Activated CD8-positive, alpha-beta T cell treated with anti-CD3 and anti-CD28 coated beads for 36 hours (primary cell): ENCODE data around the gene SIM2. TPM values are rescaled to one million over a fixed set of nuclear protein-coding genes. Genes with fewer than 3 reads are reported as not detected.

ENCODE experiments used
- ATAC-seq: fragments of 200-7000 bp; cut with Tn5 transposase; one replicate; pipeline ENCODE4 v1.10.0; 2021; ENCODE audit warnings: mild to moderate bottlenecking, moderate library complexity
- CTCF ChIA-PET: fragments of 350-600 bp; sonication (Branson Sonifier 250); formaldehyde crosslinking; loops from one replicate; lab custom pipeline; 2021; ENCODE audit warnings: antibody characterized with exemption; lab: Charles Lee
- POLR2A ChIA-PET: fragments of 350-600 bp; sonication (Branson Sonifier 250); formaldehyde crosslinking; loops from one replicate; lab custom pipeline; 2021; ENCODE audit warnings: antibody characterized with exemption; lab: Charles Lee
- DNase-seq: peaks from one replicate; pipeline ENCODE4 v3.0.0-alpha.2; 2020
- H3K27ac Mint-ChIP-seq: one replicate; pipeline ENCODE4 v1.8.0; 2021; ENCODE audit warnings: mild to moderate bottlenecking, mixed read lengths
- H3K27me3 Mint-ChIP-seq: one replicate; pipeline ENCODE4 v1.8.0; 2021; ENCODE audit warnings: mixed read lengths
- H3K36me3 Mint-ChIP-seq: one replicate; pipeline ENCODE4 v1.8.0; 2021; ENCODE audit warnings: low read depth, mixed read lengths
- H3K4me1 Mint-ChIP-seq: one replicate; pipeline ENCODE4 v1.8.0; 2021; ENCODE audit warnings: low read depth, mixed read lengths
- H3K4me3 Mint-ChIP-seq: one replicate; pipeline ENCODE4 v1.8.0; 2021; ENCODE audit warnings: mild to moderate bottlenecking, moderate library complexity, mixed read lengths
- H3K9me3 Mint-ChIP-seq: one replicate; pipeline ENCODE4 v1.8.0; 2021; ENCODE audit warnings: mixed read lengths
- intact Hi-C: fragments of 100-400 bp; cut with micrococcal nuclease; formaldehyde crosslinking; loops from one replicate; pipeline ENCODE4 v1.10.0; 2022
- total RNA-seq, 2 experiments: library from RNA; stranded (reverse); gene quantifications; one replicate each; pipeline ENCODE4 v1.2.3, GENCODE V29; 2021
- TF ChIP-seq, protein P1 (sequence below): fragments of 200-600 bp; IDR thresholded peaks from one replicate; pipeline ENCODE4 v1.8.0; 2022; ENCODE audit warnings: antibody characterized with exemption, mild to moderate bottlenecking

SIM2 gene
- total RNA-seq, 2 experiments from 2014 or later, result not detected

DNA sequence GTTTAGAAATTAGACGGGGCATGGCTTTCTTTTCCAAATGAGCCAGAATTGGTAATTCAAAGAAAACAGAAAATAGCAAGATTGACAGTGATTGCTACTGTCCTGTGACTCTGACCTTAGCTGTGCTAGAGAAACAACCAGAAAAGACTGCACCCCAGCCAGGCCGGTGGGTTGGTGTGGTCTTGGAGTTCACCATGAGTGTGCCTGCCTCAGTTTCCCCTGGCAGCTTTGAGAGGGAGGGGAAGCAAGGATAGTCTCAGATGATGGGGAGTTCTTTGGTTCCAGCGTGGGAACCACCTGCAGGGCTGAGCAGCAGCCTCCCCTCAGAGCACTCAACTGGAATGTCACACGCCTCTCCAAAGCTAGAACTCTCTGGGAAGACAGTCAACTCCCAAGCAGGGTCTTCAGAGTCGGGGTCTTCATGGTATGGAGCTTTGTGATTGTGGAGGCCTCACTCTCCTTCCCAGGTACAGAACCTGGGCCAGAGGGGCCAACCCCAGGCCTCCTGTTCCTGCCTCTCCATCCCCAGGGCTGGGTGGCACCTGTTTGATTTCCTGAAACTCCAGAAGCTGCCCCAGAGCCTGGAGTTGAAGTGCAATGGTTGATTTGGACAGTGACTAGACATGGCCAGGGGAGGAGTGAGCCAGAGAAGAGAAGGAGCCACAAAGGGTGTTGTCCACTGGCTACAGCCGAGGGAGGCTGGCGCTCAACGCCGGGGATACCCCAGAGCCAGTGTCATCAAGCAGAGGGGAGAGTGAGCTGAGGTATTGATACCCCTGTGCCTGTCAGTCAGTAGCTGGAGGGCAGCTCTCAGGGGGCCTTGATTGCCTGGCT is 35.7 kb downstream of the SIM2 start:
- no peak for ATAC-seq
- ChIA-PET POLR2A (no interaction called here), CTCF (no interaction called here)
- TF ChIP-seq, protein P1, sequence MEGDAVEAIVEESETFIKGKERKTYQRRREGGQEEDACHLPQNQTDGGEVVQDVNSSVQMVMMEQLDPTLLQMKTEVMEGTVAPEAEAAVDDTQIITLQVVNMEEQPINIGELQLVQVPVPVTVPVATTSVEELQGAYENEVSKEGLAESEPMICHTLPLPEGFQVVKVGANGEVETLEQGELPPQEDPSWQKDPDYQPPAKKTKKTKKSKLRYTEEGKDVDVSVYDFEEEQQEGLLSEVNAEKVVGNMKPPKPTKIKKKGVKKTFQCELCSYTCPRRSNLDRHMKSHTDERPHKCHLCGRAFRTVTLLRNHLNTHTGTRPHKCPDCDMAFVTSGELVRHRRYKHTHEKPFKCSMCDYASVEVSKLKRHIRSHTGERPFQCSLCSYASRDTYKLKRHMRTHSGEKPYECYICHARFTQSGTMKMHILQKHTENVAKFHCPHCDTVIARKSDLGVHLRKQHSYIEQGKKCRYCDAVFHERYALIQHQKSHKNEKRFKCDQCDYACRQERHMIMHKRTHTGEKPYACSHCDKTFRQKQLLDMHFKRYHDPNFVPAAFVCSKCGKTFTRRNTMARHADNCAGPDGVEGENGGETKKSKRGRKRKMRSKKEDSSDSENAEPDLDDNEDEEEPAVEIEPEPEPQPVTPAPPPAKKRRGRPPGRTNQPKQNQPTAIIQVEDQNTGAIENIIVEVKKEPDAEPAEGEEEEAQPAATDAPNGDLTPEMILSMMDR, result no peak
- no peaks in the 10 kb centered on the region for H3K36me3 Mint-ChIP-seq
- no peaks in the 10 kb centered on the region for H3K4me1 Mint-ChIP-seq
- no peak overlapping the region for H3K4me3 Mint-ChIP-seq
- peaks cover 7% of the 10 kb centered on the region for H3K27me3 Mint-ChIP-seq
- H3K9me3 Mint-ChIP-seq, result no peaks in the 10 kb centered on the region
- no peak overlapping the region for H3K27ac Mint-ChIP-seq
- no peak for DNase-seq
- intact Hi-C loops, result no loop called here

DNA sequence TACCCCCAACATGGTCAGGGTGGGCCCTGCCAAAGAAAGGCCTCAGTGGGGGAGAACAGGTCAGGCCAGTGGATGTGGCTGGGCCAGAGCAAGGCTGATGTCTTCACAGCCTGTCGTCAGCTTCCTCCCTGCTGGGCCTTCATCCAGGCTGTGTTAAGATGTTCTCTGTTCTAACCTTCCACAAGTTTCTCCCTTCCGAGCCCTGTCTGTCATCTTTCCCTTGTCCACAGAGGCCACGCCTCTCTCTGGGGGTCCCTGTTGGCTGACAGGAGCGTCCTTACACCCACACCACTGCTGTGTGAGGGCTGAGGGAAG is 36.2 kb downstream of the SIM2 start:
- Mint-ChIP-seq H3K4me3 (no peak overlapping the region), H3K36me3 (no peaks in the 10 kb centered on the region), H3K9me3 (no peaks in the 10 kb centered on the region), H3K27me3 (peaks cover 5% of the 10 kb centered on the region), H3K4me1 (no peaks in the 10 kb centered on the region), H3K27ac (no peak overlapping the region)
- ATAC-seq (no peak), DNase-seq (no peak)
- intact Hi-C loops, result no loop called here
- CTCF ChIA-PET, result no interaction called here
- POLR2A ChIA-PET, result no interaction called here
- TF ChIP-seq, protein P1, result no peak

DNA sequence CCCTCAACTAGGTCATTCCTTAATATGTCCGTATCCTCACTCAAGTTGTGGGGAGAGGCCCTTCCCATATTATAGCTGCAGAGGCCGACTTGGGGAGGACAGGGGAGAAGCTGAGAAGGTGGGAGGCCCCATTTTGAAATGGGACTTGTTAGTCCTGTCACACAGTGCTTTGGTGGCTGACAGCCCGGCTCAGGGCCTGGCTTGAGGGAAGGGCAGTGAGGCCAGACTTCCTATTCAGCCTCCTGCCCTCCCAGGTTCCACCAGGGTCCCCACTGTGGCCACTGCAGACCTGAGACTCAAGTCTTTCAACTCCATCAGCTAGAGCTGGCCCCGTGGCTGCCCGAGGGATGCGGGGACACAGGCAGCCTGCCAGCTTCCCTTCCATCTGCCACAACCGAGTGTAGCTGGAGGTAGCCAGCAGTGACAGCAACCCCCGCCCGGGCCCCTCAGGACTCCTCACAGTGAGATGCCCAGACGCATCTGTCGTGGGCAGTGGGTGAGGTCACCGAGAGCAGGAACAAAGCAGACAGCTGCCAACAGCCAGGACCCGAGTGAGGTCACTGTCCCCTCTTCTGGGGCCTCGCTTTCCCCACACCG is 36.9 kb downstream of the SIM2 start:
- ATAC-seq (no peak), DNase-seq (no peak)
- no peak overlapping the region for H3K27ac Mint-ChIP-seq
- no peaks in the 10 kb centered on the region for H3K9me3 Mint-ChIP-seq
- CTCF ChIA-PET, result no interaction called here
- H3K4me3 Mint-ChIP-seq, result no peak overlapping the region
- no peaks in the 10 kb centered on the region for H3K36me3 Mint-ChIP-seq
- intact Hi-C loops, result no loop called here
- H3K4me1 Mint-ChIP-seq, result no peaks in the 10 kb centered on the region
- POLR2A ChIA-PET, result interaction anchor here (1.3 kb wide), 1 partner anchor 22 kb away, joined by 4 read pairs; no protein-coding TSS in a partner anchor
- H3K27me3 Mint-ChIP-seq, result peaks cover 5% of the 10 kb centered on the region
- TF ChIP-seq, protein P1, result no peak

DNA sequence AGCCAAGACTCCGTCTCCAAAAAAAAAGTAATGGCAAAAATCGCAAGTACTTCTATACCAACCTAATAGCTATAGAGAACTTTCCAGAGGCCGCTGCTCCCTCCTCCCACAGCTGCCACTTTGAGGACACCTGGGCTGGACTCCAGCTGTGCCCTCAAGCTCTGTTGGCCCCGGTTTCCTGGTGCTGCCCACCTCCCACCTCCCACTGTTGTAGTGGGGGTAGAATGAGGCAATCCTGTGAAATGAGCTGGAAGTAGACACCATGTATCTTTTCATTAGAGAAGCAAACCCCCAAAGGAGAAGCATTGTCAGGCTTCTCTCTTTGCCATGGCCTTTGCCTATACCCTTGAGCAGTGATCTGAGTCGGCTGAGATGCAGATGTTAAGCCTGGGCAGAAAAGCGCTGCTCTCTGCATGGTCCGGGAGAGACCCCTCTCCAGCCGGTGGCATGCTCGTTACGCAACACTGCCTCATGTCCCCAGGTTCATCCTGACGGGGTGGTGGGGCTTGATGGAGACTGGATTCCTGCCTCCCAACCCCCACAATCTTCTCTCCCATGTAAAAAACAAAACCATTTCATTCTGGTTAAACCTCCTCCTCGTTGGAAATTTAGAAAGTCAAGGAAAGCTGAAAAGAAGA is 39.7 kb downstream of the SIM2 start:
- no peaks in the 10 kb centered on the region for H3K9me3 Mint-ChIP-seq
- no peaks in the 10 kb centered on the region for H3K36me3 Mint-ChIP-seq
- no peak for ATAC-seq
- no peak overlapping the region for H3K27ac Mint-ChIP-seq
- TF ChIP-seq, protein P1, result no peak
- ChIA-PET POLR2A (interaction anchor here (1.0 kb wide), 1 partner anchor 45 kb away, joined by 3 read pairs; no protein-coding TSS in a partner anchor), CTCF (no interaction called here)
- H3K4me1 Mint-ChIP-seq, result no peaks in the 10 kb centered on the region
- peaks cover 5% of the 10 kb centered on the region for H3K27me3 Mint-ChIP-seq
- no peak overlapping the region for H3K4me3 Mint-ChIP-seq
- no peak for DNase-seq
- intact Hi-C loops, result no loop called here

DNA sequence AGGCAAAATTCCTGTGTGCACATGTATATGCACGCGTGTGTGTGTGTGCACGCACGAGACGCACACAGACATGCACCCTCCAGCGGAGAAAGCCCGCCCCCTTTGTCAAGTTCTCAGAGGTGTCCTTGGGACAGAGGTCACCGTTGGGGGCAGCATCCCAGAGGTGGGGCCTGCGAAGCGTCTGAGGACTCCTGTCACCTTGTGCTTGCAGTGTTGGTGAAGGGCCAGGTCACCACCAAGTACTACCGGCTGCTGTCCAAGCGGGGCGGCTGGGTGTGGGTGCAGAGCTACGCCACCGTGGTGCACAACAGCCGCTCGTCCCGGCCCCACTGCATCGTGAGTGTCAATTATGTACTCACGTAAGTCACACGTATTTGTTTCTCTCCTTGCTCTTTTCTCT is 42.6 kb downstream of the SIM2 start:
- ATAC-seq (no peak), DNase-seq (no peak)
- Mint-ChIP-seq H3K27ac (no peak overlapping the region), H3K4me1 (no peaks in the 10 kb centered on the region), H3K9me3 (no peaks in the 10 kb centered on the region), H3K36me3 (no peaks in the 10 kb centered on the region), H3K4me3 (no peak overlapping the region), H3K27me3 (peaks cover 17% of the 10 kb centered on the region)
- ChIA-PET POLR2A (no interaction called here), CTCF (no interaction called here)
- TF ChIP-seq, protein P1, result no peak
- intact Hi-C loops, result no loop called here
